ENCODE results near the gene KIAA1671.

DNA sequence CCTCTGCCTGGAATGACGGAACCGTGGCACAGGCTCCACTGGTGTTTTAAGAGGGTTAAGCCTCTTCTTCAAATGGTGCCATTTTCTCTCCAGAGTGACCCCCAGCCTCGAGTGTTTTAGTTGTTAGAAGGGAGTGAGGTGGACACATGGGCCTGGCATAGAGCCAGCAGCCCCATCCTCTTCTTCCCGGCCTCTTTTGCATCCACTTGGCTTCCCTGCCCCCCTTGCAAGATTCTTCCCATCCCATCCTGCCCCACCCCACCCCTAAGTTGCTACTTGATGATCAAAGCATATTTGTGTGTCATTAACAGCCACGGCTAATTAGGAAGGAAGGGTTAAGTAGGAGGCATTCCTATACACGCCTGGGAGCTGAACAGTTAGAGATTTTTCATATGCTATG, 174.8 kb downstream of the KIAA1671 start:
- TF ChIP-seq, protein P1, sequence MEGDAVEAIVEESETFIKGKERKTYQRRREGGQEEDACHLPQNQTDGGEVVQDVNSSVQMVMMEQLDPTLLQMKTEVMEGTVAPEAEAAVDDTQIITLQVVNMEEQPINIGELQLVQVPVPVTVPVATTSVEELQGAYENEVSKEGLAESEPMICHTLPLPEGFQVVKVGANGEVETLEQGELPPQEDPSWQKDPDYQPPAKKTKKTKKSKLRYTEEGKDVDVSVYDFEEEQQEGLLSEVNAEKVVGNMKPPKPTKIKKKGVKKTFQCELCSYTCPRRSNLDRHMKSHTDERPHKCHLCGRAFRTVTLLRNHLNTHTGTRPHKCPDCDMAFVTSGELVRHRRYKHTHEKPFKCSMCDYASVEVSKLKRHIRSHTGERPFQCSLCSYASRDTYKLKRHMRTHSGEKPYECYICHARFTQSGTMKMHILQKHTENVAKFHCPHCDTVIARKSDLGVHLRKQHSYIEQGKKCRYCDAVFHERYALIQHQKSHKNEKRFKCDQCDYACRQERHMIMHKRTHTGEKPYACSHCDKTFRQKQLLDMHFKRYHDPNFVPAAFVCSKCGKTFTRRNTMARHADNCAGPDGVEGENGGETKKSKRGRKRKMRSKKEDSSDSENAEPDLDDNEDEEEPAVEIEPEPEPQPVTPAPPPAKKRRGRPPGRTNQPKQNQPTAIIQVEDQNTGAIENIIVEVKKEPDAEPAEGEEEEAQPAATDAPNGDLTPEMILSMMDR (IDR thresholded peaks at IDR 0.05), result no peak
- TF ChIP-seq POLR2A (IDR thresholded peaks at IDR 0.05) (no peak), EP300 (IDR thresholded peaks at IDR 0.05) (no peak), POLR2AphosphoS5 (IDR thresholded peaks at IDR 0.05) (no peak)

Data from gastroesophageal sphincter (tissue), 3 donors.